Lower leg skin (tissue), 4 donors: ENCODE results near the gene ADPRH. TPM values are rescaled to one million over a fixed set of nuclear protein-coding genes. Genes with fewer than 3 reads are reported as not detected.
"Not testable (repeated sequence)": the region's sequence is repeated elsewhere in the genome, so short reads cannot be mapped to it uniquely, and the experiment has no call there.

ENCODE experiments used
- DNase-seq, 2 donors: peaks; one replicate each; pipeline ENCODE4 v3.0.0-alpha.2; 2019; ENCODE audit warnings: low spot score in 2 of 2
- H3K4me3 ChIP-seq: fragments of 200-600 bp; sonication (generic); 2 replicates; pipeline ENCODE4 v1.5.1; 2017; ENCODE audit warnings: mild to moderate bottlenecking, low read depth; ENCODE audit not compliant: poor library complexity, severe bottlenecking
- POLR2A ChIP-seq, 2 donors: fragments of 450-650 bp; IDR thresholded peaks; one replicate each; pipeline ENCODE4 v1.6.1; 2016 to 2017; ENCODE audit warnings: antibody characterized with exemption in 2 of 2, mild to moderate bottlenecking in 1 of 2, moderate library complexity in 1 of 2
- WGBS, 2 donors: methylation state at CpG; one replicate each; pipeline ENCODE4 v1.1.5; 2018; 5-methylcytosine and 5-hydroxymethylcytosine counted together
- intact Hi-C: fragments of 100-400 bp; cut with DNase I; formaldehyde crosslinking; loops from one replicate; pipeline ENCODE4 v1.15.0; 2023; ENCODE audit warnings: low total_unique reads
- total RNA-seq, 4 donors: library from RNA; depleted of rRNA; stranded (reverse); fragments of >200 nt; gene quantifications; one replicate each; pipeline ENCODE4 v1.1.0, GENCODE V29; 2016
- TF ChIP-seq, protein P1 (sequence below), 3 donors: fragments of 450-650 bp; IDR thresholded peaks; one replicate each; pipeline ENCODE4 v1.5.1; 2016; ENCODE audit warnings: antibody characterized with exemption in 3 of 3, mild to moderate bottlenecking in 3 of 3, moderate library complexity in 2 of 3

ADPRH gene
- total RNA-seq, 4 donors from 2014 or later, result 1.1 to 3.6 (median 2.1) TPM

DNA sequence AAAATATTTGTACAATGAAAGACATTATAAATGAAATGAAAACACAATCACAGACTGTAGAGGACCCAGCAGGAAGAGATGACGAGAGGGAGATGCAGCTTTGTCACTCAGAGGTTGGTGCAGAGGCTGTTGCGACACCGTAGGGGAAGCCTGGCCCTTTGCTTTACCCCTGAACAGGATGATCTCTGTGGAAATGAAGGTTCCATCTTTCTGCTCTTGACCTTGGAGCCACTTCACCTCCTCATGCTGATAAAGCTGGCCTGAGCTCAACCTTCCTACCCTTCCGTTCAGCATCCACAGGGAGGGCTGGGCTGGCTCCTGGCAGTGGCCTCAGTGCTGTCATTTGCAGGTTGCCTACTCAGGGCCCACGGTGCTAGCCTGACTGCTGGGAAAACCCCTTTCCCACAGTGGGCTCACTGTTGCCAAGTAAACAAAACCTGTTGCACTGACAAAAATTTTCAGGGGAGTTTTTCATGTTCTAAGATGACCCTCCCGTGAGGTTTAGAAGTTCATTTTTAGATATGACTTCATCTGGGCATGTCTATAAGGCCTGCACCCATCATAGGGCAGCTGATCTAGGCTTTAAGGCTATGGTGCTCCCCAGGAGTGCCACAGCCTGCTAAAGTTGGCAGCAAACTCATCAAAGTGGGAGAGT is 16.9 kb upstream of the ADPRH start:
- H3K4me3 ChIP-seq, result no peak overlapping the region
- no peak for TF ChIP-seq POLR2A (IDR thresholded peaks at IDR 0.05)
- TF ChIP-seq, protein P1, sequence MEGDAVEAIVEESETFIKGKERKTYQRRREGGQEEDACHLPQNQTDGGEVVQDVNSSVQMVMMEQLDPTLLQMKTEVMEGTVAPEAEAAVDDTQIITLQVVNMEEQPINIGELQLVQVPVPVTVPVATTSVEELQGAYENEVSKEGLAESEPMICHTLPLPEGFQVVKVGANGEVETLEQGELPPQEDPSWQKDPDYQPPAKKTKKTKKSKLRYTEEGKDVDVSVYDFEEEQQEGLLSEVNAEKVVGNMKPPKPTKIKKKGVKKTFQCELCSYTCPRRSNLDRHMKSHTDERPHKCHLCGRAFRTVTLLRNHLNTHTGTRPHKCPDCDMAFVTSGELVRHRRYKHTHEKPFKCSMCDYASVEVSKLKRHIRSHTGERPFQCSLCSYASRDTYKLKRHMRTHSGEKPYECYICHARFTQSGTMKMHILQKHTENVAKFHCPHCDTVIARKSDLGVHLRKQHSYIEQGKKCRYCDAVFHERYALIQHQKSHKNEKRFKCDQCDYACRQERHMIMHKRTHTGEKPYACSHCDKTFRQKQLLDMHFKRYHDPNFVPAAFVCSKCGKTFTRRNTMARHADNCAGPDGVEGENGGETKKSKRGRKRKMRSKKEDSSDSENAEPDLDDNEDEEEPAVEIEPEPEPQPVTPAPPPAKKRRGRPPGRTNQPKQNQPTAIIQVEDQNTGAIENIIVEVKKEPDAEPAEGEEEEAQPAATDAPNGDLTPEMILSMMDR (IDR thresholded peaks at IDR 0.05), result no peak
- 38 to 53% methylated on average over 6 of the region's 6 CpGs for WGBS, 2 donors
- no peak for DNase-seq
- intact Hi-C loops, result no loop called here

GRCh38 chr3:119563334-119563733 is 16.0 kb upstream of the ADPRH start:
- intact Hi-C loops, DNase-seq, H3K4me3 ChIP-seq: not testable (repeated sequence)
- WGBS, 2 donors, result 86 to 88% methylated on average over 2 of the region's 2 CpGs

DNA sequence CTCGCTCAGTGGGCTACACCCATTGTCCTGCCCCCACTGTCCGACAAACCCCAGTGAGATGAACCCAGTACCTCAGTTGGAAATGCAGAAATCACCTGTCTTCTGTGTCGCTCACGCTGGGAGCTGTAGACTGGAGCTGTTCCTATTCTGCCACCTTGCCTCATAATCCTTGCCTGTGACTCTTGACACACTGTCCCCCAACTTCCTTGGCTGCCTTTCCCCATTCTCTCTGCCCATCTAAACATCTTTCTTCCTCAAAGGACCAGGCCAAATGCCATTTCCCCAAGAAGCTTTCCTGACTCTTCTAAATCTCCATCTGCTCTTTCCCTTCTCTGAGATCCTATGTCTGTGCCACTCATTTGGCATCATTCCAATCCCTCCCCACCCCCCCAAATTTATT is 10.1 kb upstream of the ADPRH start:
- 90 to 95% methylated on average over 4 of the region's 4 CpGs for WGBS, 2 donors

DNA sequence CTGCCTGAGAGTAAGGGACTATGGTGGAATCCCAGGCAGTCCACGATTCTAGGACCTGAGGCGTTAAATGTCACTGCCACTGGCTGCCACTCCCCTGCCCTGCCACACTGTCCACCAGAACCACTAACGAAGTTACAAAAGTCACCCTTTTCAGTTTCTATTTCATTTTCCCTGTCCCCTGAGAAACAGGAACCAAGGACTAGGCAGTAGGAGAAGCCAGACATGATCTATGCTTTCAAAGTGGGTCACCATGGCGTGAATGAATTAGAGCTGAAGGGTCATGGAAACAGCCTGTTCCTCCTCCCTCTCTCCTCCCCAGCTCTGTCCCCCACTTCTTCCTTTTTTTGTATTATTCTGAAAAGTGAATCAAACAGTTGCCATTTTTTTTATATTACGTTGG is 9.1 kb upstream of the ADPRH start:
- no peak overlapping the region for H3K4me3 ChIP-seq
- no peak for DNase-seq
- TF ChIP-seq, protein P1 (IDR thresholded peaks at IDR 0.05), result no peak
- no peak for TF ChIP-seq POLR2A (IDR thresholded peaks at IDR 0.05)
- intact Hi-C loops, result no loop called here
- 79 to 81% methylated on average over 5 of the region's 5 CpGs for WGBS, 2 donors

More for the DNA sequence above, 10.1 kb upstream of the ADPRH start:
- no peak overlapping the region for H3K4me3 ChIP-seq
- intact Hi-C loops, result no loop called here
- no peak for DNase-seq
- no peak for TF ChIP-seq POLR2A (IDR thresholded peaks at IDR 0.05)

- no peak for DNase-seq
- WGBS, 2 donors, result 89 to 100% methylated on average over 1 of the region's 1 CpG
- intact Hi-C loops, result no loop called here
Measured at GRCh38 chr3:119571230-119571629, 8.1 kb upstream of the ADPRH start.

GRCh38 chr3:119571688-119572087 is 7.6 kb upstream of the ADPRH start:
- no peak for TF ChIP-seq POLR2A (IDR thresholded peaks at IDR 0.05)
- TF ChIP-seq, protein P1 (IDR thresholded peaks at IDR 0.05), result no peak
- 43 to 74% methylated on average over 5 of the region's 5 CpGs for WGBS, 2 donors
- DNase-seq, result no peak
- no peak overlapping the region for H3K4me3 ChIP-seq
- intact Hi-C loops, result no loop called here

More at GRCh38 chr3:119571230-119571629, 8.1 kb upstream of the ADPRH start:
- H3K4me3 ChIP-seq, result no peak overlapping the region
- no peak for TF ChIP-seq POLR2A (IDR thresholded peaks at IDR 0.05)
- TF ChIP-seq, protein P1 (IDR thresholded peaks at IDR 0.05), result no peak

- DNase-seq, result no peak
- intact Hi-C loops, result no loop called here
- TF ChIP-seq, protein P1 (IDR thresholded peaks at IDR 0.05), result no peak
- no peak for TF ChIP-seq POLR2A (IDR thresholded peaks at IDR 0.05)
- no peak overlapping the region for H3K4me3 ChIP-seq
Measured at GRCh38 chr3:119575507-119575906, 3.8 kb upstream of the ADPRH start.
